HG03045 (cell line): ENCODE data around the gene CASZ1.

Experiments used
- ATAC-seq: cut with Tn5 transposase; IDR thresholded peaks from one replicate; pipeline ENCODE4 v1.9.1; 2021; ENCODE audit warnings: mild to moderate bottlenecking, moderate library complexity; ENCODE audit not compliant: unreplicated experiment

Gene CASZ1

GRCh38 chr1:10734375-10734774 is 62.1 kb downstream of the CASZ1 start:
- no peak for ATAC-seq

GRCh38 chr1:10733474-10734366 is 62.7 kb downstream of the CASZ1 start:
- no peak for ATAC-seq

- no peak for ATAC-seq
Measured at GRCh38 chr1:10730985-10731384, 65.5 kb downstream of the CASZ1 start.

GRCh38 chr1:10728595-10729410 is 67.6 kb downstream of the CASZ1 start:
- no peak for ATAC-seq

GRCh38 chr1:10727751-10728232 is 68.7 kb downstream of the CASZ1 start:
- no peak for ATAC-seq

GRCh38 chr1:10726355-10726754 is 70.1 kb downstream of the CASZ1 start:
- ATAC-seq: no peak

GRCh38 chr1:10724948-10725847 is 71.2 kb downstream of the CASZ1 start:
- no peak for ATAC-seq

- no peak for ATAC-seq
Measured at GRCh38 chr1:10724511-10724910, 71.9 kb downstream of the CASZ1 start.

GRCh38 chr1:10724052-10724494 is 72.4 kb downstream of the CASZ1 start:
- ATAC-seq: no peak

GRCh38 chr1:10723317-10723716 is 73.1 kb downstream of the CASZ1 start:
- ATAC-seq: no peak

- ATAC-seq: no peak
Measured at GRCh38 chr1:10722803-10723202, 73.6 kb downstream of the CASZ1 start.

GRCh38 chr1:10721381-10722321 is 74.8 kb downstream of the CASZ1 start:
- ATAC-seq: no peak

GRCh38 chr1:10720635-10721034 is 75.8 kb downstream of the CASZ1 start:
- no peak for ATAC-seq

GRCh38 chr1:10718083-10718415 is 78.4 kb downstream of the CASZ1 start:
- no peak for ATAC-seq

- no peak for ATAC-seq
Measured at GRCh38 chr1:10717296-10718082, 79.0 kb downstream of the CASZ1 start.

GRCh38 chr1:10716840-10717239 is 79.6 kb downstream of the CASZ1 start:
- no peak for ATAC-seq

GRCh38 chr1:10714337-10715114 is 81.9 kb downstream of the CASZ1 start:
- no peak for ATAC-seq

- no peak for ATAC-seq
Measured at GRCh38 chr1:10713614-10714013, 82.8 kb downstream of the CASZ1 start.
